CD4-positive, CD25-positive, alpha-beta regulatory T cell (primary cell): ENCODE data around the gene SLFN14. TPM values are rescaled to one million over a fixed set of nuclear protein-coding genes. Genes with fewer than 3 reads are reported as not detected.
A peak's percentile ranks its signal among the peaks of the same experiment; 100 is the strongest.

ENCODE experiments used
- ATAC-seq, 2 donors: fragments of 150-1000 bp; cut with Tn5 transposase; one replicate each; pipeline ENCODE4 v1.10.0; 2021; ENCODE audit warnings: low read depth in 2 of 2, moderate number of reproducible peaks in 2 of 2, moderate library complexity in 1 of 2
- DNase-seq, 3 donors: peaks; one replicate each; pipeline versions ENCODE4 v3.0.0 to v3.0.0-alpha.2; 2012 to 2022; ENCODE audit warnings: mixed read lengths in 1 of 3
- H3K27ac ChIP-seq: one replicate; pipeline ENCODE4 v1.7.0; 2013; ENCODE audit warnings: mild to moderate bottlenecking, low read length; ENCODE audit not compliant: insufficient read depth, poor library complexity, severe bottlenecking
- H3K27me3 ChIP-seq: one replicate; pipeline ENCODE4 v1.7.0; 2013; ENCODE audit warnings: low read length; ENCODE audit not compliant: control insufficient read depth, insufficient read depth
- H3K36me3 ChIP-seq: one replicate; pipeline ENCODE4 v1.7.0; 2013; ENCODE audit warnings: mild to moderate bottlenecking, low read length, moderate library complexity; ENCODE audit not compliant: control insufficient read depth, insufficient read depth
- H3K4me1 ChIP-seq: 2 replicates; pipeline ENCODE4 v1.7.0; 2013; ENCODE audit warnings: mild to moderate bottlenecking, low read length; ENCODE audit not compliant: insufficient read depth, control insufficient read depth, poor library complexity, severe bottlenecking
- H3K4me3 ChIP-seq: one replicate; pipeline ENCODE4 v1.7.0; 2013; ENCODE audit warnings: low read depth, mild to moderate bottlenecking, low read length, moderate library complexity
- H3K9me3 ChIP-seq, 2 experiments: 1 replicate in 1 of 2; 2 replicates in 1 of 2; pipeline ENCODE4 v1.7.0; 2013; ENCODE audit warnings: low read length in 2 of 2, mild to moderate bottlenecking in 1 of 2, moderate library complexity in 1 of 2; ENCODE audit not compliant: control insufficient read depth in 2 of 2
- H3K27ac Mint-ChIP-seq, 3 donors: one replicate each; pipeline ENCODE4 v1.8.0; 2020 to 2022; ENCODE audit warnings: mild to moderate bottlenecking in 3 of 3, mixed read lengths in 3 of 3, moderate library complexity in 2 of 3
- H3K27me3 Mint-ChIP-seq: one replicate; pipeline ENCODE4 v1.8.0; 2022; ENCODE audit warnings: mild to moderate bottlenecking, mixed read lengths
- H3K36me3 Mint-ChIP-seq: one replicate; pipeline ENCODE4 v1.8.0; 2020; ENCODE audit warnings: mixed read lengths
- H3K4me1 Mint-ChIP-seq, 4 donors: one replicate each; pipeline ENCODE4 v1.8.0; 2020 to 2022; ENCODE audit warnings: mixed read lengths in 4 of 4, mild to moderate bottlenecking in 1 of 4
- H3K4me3 Mint-ChIP-seq, 4 donors: one replicate each; pipeline ENCODE4 v1.8.0; 2020 to 2022; ENCODE audit warnings: mild to moderate bottlenecking in 4 of 4, mixed read lengths in 4 of 4, moderate library complexity in 3 of 4
- H3K9me3 Mint-ChIP-seq, 7 donors: one replicate each; pipeline ENCODE4 v1.8.0; 2020 to 2022; ENCODE audit warnings: mixed read lengths in 7 of 7, mild to moderate bottlenecking in 3 of 7, moderate library complexity in 2 of 7
- polyA plus RNA-seq, 4 donors: library from polyadenylated mRNA; unstranded; fragments of 300-500 nt; fragmentation: Illumina TruSeq; gene quantifications; one replicate each; pipeline ENCODE4 v1.2.3, GENCODE V29; 2021
- total RNA-seq: library from RNA; stranded (reverse); gene quantifications from one replicate; pipeline ENCODE4 v1.2.3, GENCODE V29; 2022

The SLFN14 gene
- total and polyA plus RNA-seq, 5 donors from 2014 or later = 0.17 to 0.57 TPM; not detected in 3

GRCh38 chr17:35596072-35596471 is 35.5 kb upstream of the SLFN14 start:
- peaks cover 16 to 28% (median 23%) of the 10 kb centered on the region in 4 donors for H3K4me1 Mint-ChIP-seq
- H3K4me1 ChIP-seq = no peaks in the 10 kb centered on the region
- no peaks in the 10 kb centered on the region for H3K27me3 ChIP-seq
- H3K36me3 Mint-ChIP-seq = peaks cover 45% of the 10 kb centered on the region
- ATAC-seq (no peak), DNase-seq (no peak)
- no peak overlapping the region for H3K27ac ChIP-seq
- H3K36me3 ChIP-seq = peaks cover 67% of the 10 kb centered on the region
- no peaks in the 10 kb centered on the region for H3K9me3 ChIP-seq
- no peaks in the 10 kb centered on the region for H3K9me3 Mint-ChIP-seq
- no peak overlapping the region for H3K27ac Mint-ChIP-seq
- no peaks in the 10 kb centered on the region for H3K27me3 Mint-ChIP-seq
- H3K4me3 ChIP-seq = no peak overlapping the region
- H3K4me3 Mint-ChIP-seq = no peak overlapping the region

- H3K9me3 ChIP-seq = no peaks in the 10 kb centered on the region
- Mint-ChIP-seq H3K27me3 (peaks cover 12% of the 10 kb centered on the region), H3K4me1 (peaks cover 14 to 52% (median 29%) of the 10 kb centered on the region in 4 donors), H3K36me3 (peaks cover 3% of the 10 kb centered on the region), H3K9me3 (no peaks in the 10 kb centered on the region), H3K4me3 (peak overlapping the region; percentile 89 to 99 (median 98)), H3K27ac (peak overlapping the region; percentile 84 to 100 (median 100))
- H3K27me3 ChIP-seq = no peaks in the 10 kb centered on the region
- no peak for ATAC-seq
- H3K27ac ChIP-seq = peak overlapping the region; percentile 91
- DNase-seq = peak in 1 of 3 donors; percentile 66
- H3K4me1 ChIP-seq = peaks cover 36% of the 10 kb centered on the region
- no peaks in the 10 kb centered on the region for H3K36me3 ChIP-seq
- H3K4me3 ChIP-seq = peak overlapping the region; percentile 93
Measured at GRCh38 chr17:35588196-35588920, 27.7 kb upstream of the SLFN14 start.

DNA sequence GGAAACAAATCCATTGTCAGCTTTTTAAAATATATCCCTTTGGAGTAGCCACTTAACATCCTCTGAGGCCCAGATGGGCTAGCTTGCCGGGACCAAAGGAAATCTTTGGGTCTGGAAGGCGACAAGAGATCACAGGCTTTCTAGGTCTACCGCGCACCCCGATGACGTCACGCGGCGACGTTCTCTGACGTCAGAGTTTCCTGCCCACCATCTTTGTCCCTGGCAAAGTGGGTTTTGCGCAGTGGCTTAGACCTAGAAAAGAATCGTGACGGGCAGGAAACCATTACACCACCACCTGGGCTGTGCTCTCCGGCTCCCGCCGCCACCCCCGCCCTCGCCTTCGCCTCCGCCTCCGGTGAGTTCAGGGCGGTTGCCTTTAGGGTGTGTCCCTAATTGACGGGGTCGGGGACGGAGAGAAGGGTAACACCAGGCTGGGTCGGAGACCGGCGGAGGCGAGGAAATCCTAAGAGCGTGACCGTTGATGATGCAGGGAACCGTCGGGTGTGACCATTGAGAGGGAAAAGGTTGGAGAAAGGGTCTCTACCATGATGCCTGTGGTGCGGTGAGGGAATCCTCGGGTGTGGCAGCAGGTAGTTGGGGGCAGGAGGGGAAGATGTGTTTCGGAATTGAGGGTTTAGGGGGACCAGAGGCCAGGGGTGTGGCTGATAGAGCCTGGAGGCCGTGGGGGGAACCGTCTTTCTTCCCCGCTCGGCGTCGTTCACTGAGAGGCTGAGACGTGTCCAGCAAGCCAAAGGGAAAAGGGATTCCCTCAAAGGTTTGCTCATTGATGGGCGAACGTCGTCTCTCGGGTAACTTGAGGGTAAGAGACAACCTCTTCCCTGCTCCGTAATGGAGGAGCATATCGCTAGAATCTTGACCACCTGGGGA is 26.7 kb upstream of the SLFN14 start, which contains the start of gene AP2B1:
AP2B1 (plus strand) TSS at position 249 of the 888 bp plus-strand sequence. CDS start 6,709 bp downstream, outside the sequence.
- Histone ChIP-seq H3K27ac (peak within 1 kb of the TSS; percentile 91), H3K9me3 (no peaks in the 10 kb centered on the region), H3K27me3 (no peaks in the 10 kb centered on the region), H3K4me3 (peak within 1 kb of the TSS; percentile 93), H3K4me1 (peaks cover 36% of the 10 kb centered on the region), H3K36me3 (no peaks in the 10 kb centered on the region)
- DNase-seq (peak; percentile 93 to 98 (median 98)), ATAC-seq (peak; percentile 99)
- Mint-ChIP-seq H3K36me3 (peaks cover 3% of the 10 kb centered on the region), H3K4me1 (peaks cover 12 to 47% (median 27%) of the 10 kb centered on the region in 4 donors), H3K27ac (peak within 1 kb of the TSS; percentile 98 to 100 (median 100)), H3K27me3 (peaks cover 12% of the 10 kb centered on the region), H3K9me3 (no peaks in the 10 kb centered on the region), H3K4me3 (peak within 1 kb of the TSS; percentile 89 to 99 (median 98))

GRCh38 chr17:35586569-35587073 is 26.0 kb upstream of the SLFN14 start:
- H3K27ac Mint-ChIP-seq = peak overlapping the region; percentile 98 to 100 (median 100)
- no peak for ATAC-seq
- no peaks in the 10 kb centered on the region for H3K27me3 ChIP-seq

GRCh38 chr17:35584061-35584460 is 23.4 kb upstream of the SLFN14 start:
- Mint-ChIP-seq H3K27ac (no peak overlapping the region), H3K9me3 (peaks cover 0 to 1% (median 0%) of the 10 kb centered on the region in 7 donors), H3K4me1 (peaks cover 11 to 30% (median 21%) of the 10 kb centered on the region in 4 donors), H3K4me3 (peak overlapping the region in 1 of 4 donors; percentile 55), H3K36me3 (peaks cover 3% of the 10 kb centered on the region), H3K27me3 (peaks cover 12% of the 10 kb centered on the region)
- Histone ChIP-seq H3K36me3 (no peaks in the 10 kb centered on the region), H3K27me3 (no peaks in the 10 kb centered on the region), H3K4me1 (peaks cover 28% of the 10 kb centered on the region), H3K4me3 (no peak overlapping the region), H3K27ac (no peak overlapping the region), H3K9me3 (no peaks in the 10 kb centered on the region)
- ATAC-seq (no peak), DNase-seq (no peak)

More at GRCh38 chr17:35586569-35587073, 26.0 kb upstream of the SLFN14 start:
- Mint-ChIP-seq H3K9me3 (no peaks in the 10 kb centered on the region), H3K27me3 (peaks cover 12% of the 10 kb centered on the region), H3K36me3 (peaks cover 3% of the 10 kb centered on the region), H3K4me3 (peak overlapping the region; percentile 89 to 99 (median 98)), H3K4me1 (peaks cover 12 to 43% (median 27%) of the 10 kb centered on the region in 4 donors)
- H3K9me3 ChIP-seq = no peaks in the 10 kb centered on the region
- no peak for DNase-seq
- peaks cover 36% of the 10 kb centered on the region for H3K4me1 ChIP-seq
- peak overlapping the region; percentile 91 for H3K27ac ChIP-seq
- H3K36me3 ChIP-seq = no peaks in the 10 kb centered on the region
- peak overlapping the region; percentile 93 for H3K4me3 ChIP-seq

GRCh38 chr17:35578929-35579432 is 18.4 kb upstream of the SLFN14 start:
- DNase-seq = peak in 2 of 3 donors; percentile 14 to 42
- no peak for ATAC-seq
- peaks cover 6% of the 10 kb centered on the region for H3K36me3 Mint-ChIP-seq
- no peaks in the 10 kb centered on the region for H3K27me3 ChIP-seq
- H3K27ac ChIP-seq = peak overlapping the region; percentile 95
- H3K36me3 ChIP-seq = peaks cover 11% of the 10 kb centered on the region
- H3K27me3 Mint-ChIP-seq = peaks cover 7% of the 10 kb centered on the region
- H3K4me3 ChIP-seq = peak overlapping the region; percentile 94
- peak overlapping the region; percentile 100 for H3K27ac Mint-ChIP-seq
- H3K4me1 Mint-ChIP-seq = peaks cover 17 to 32% (median 23%) of the 10 kb centered on the region in 4 donors
- no peaks in the 10 kb centered on the region for H3K9me3 ChIP-seq
- H3K9me3 Mint-ChIP-seq = peaks cover 0 to 1% (median 0%) of the 10 kb centered on the region in 7 donors
- peak overlapping the region; percentile 92 to 100 (median 96) for H3K4me3 Mint-ChIP-seq
- peaks cover 23% of the 10 kb centered on the region for H3K4me1 ChIP-seq
